Measurements from ENCODE around the gene MCUR1.

The MCUR1 gene

DNA sequence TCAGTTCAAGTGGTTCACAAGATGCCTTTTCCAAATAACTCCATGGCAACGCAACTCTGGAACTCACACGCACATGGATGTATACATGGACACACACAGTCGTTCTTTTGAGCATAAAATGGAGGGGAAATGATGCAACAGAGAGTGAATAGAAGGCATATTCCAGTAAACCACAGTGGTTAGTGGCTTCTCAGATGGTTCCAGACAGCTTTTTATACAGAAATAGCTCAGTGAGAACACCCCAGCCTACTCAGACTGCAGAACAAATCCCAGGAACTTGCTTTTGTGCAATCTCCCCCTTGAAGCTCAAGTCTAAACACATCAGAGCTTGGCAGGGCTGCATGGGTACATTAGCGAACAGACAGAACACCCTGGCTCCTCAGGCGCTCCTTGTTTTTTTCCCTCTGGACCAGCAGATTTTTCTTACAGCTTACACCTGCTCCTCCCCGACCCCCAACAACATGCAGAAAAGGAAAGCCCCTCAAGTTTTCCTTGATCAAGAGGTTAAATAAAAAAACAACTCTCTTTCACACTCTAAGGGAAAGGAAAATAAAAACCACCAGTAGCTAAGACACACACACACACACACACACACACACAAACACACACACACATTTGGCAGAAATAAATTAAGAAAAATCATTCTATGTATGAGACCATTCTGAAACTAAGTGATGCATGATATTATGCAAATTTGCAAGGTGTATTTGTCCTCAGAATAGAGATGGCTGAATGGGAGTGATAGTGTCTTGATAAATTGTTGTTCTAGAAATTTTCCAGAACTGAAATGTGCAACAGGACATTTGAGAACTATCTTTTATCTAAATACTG, 51.5 kb downstream of the MCUR1 start:
- TF ChIP-seq, protein P1, sequence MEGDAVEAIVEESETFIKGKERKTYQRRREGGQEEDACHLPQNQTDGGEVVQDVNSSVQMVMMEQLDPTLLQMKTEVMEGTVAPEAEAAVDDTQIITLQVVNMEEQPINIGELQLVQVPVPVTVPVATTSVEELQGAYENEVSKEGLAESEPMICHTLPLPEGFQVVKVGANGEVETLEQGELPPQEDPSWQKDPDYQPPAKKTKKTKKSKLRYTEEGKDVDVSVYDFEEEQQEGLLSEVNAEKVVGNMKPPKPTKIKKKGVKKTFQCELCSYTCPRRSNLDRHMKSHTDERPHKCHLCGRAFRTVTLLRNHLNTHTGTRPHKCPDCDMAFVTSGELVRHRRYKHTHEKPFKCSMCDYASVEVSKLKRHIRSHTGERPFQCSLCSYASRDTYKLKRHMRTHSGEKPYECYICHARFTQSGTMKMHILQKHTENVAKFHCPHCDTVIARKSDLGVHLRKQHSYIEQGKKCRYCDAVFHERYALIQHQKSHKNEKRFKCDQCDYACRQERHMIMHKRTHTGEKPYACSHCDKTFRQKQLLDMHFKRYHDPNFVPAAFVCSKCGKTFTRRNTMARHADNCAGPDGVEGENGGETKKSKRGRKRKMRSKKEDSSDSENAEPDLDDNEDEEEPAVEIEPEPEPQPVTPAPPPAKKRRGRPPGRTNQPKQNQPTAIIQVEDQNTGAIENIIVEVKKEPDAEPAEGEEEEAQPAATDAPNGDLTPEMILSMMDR (IDR thresholded peaks at IDR 0.05; ENCODE audit: unreplicated experiment in 3 of 3) = no peak
- Mint-ChIP-seq H3K27me3 (ENCODE audit: low read depth) (peaks cover 4% of the 10 kb centered on the region), H3K9me3 (no peaks in the 10 kb centered on the region), H3K4me3 (no peak overlapping the region), H3K4me1 (peaks cover 32% of the 10 kb centered on the region), H3K36me3 (ENCODE audit: low read depth) (no peaks in the 10 kb centered on the region), H3K27ac (peak overlapping the region in 1 of 3 experiments; percentile 35)

DNA sequence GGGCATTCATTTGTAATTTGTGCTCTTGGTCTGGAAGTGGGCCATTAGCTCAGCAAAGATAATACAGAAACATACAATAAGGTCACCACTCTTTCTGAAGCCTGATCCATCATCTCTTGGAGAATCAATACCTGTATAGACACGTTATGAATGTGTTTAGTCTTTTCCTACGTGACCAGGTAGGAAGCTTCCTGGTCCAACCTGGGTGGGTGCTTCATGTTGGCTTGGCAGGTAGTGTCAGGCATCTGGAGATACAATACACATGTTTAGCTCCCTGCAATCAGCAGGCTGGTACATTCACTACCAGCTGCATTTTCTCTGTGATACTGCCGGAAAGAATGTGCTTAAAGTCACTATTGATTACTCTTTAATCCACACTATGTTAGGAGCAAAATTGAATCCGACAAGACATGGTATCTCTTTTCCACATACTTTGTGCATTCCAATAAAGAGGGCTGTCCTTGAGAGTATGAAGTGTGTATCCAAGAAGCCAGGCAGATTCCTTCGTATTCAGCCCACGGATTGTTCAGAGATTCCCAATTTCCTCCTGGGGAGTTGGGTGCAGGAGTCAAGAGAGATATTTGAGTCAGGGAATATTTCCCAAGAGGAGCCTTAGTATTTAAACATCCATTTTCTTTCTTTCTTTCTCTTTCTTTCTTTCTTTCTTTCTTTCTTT, 52.9 kb downstream of the MCUR1 start:
- Mint-ChIP-seq H3K9me3 (no peaks in the 10 kb centered on the region), H3K27ac (no peak overlapping the region), H3K36me3 (ENCODE audit: low read depth) (no peaks in the 10 kb centered on the region), H3K4me1 (peaks cover 22% of the 10 kb centered on the region), H3K4me3 (no peak overlapping the region), H3K27me3 (ENCODE audit: low read depth) (no peaks in the 10 kb centered on the region)
- TF ChIP-seq, protein P1 (IDR thresholded peaks at IDR 0.05; ENCODE audit: unreplicated experiment in 3 of 3) = no peak

DNA sequence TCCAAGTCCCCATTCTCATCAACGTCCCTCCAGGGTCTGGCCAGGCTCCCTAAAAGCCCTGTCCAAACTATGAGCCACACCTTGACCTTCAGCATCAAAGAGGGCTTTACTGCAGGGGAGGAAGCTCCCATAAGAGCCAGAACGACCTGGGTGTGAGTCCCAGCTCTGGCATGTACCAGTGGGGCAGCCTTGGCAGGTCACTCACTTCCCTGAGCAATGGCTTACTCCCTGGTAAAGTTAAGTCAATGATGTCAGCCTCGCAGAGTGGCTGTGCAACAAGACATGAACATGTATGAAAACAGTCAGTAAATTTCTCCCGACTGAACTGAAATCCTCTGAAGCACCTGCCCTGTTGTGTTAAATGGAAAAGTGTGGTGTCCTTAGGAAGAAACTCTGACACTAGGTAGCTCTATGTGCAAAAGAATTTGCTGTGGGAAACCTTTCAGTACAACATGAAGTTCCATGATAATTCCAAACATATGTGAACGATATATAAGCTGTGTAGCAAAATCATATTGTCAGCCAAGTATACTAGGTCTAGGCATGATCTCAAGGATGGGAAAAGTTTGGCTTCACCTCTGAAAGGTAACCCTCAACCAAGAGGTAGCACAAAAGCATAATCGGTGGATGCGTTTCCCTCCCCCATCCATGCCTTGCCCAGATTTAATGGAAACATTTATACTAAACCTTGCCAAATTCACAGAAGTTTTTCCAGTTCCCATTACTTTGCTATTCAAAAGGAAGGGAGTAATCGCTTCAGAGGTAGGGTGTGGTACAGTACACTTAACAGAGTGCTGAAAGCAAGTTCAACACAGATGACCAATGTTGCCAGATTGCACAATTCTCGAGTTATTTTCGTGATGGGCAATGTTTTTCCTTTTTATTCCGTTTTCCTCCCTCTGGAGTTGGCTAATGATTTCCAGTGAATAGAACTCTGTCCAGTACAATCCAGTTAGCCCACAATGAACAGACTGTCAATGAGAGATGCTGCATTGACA, 53.8 kb downstream of the MCUR1 start:
- no peaks in the 10 kb centered on the region for H3K27me3 Mint-ChIP-seq (ENCODE audit: low read depth)
- TF ChIP-seq, protein P1 (IDR thresholded peaks at IDR 0.05; ENCODE audit: unreplicated experiment in 3 of 3) = no peak
- H3K4me1 Mint-ChIP-seq = peaks cover 14% of the 10 kb centered on the region
- H3K27ac Mint-ChIP-seq = peak overlapping the region in 1 of 3 experiments; percentile 49
- H3K4me3 Mint-ChIP-seq = no peak overlapping the region
- H3K9me3 Mint-ChIP-seq = no peaks in the 10 kb centered on the region
- H3K36me3 Mint-ChIP-seq (ENCODE audit: low read depth) = no peaks in the 10 kb centered on the region

DNA sequence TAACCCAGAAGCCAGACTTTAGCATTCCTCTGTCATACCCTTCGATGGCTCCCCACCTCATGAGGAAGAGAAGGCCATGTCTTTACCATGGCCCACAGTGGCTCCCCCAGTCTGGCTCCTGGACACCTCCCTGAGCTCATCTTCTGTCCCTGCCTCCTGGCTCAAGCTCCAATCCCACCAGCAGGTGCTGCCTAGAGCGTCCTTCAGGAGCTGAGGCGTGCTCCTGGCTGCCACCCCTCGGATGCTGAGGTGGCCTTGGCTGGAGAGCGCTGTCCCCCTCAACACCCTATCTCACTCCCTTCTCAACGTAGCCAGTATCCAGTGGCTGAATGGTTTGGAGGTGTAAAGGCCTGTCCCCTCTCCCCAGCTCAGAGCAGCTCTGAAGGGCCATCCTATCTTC, 55.3 kb downstream of the MCUR1 start:
- Mint-ChIP-seq H3K9me3 (no peaks in the 10 kb centered on the region), H3K4me1 (peaks cover 13% of the 10 kb centered on the region), H3K4me3 (no peak overlapping the region), H3K36me3 (ENCODE audit: low read depth) (no peaks in the 10 kb centered on the region), H3K27ac (no peak overlapping the region), H3K27me3 (ENCODE audit: low read depth) (no peaks in the 10 kb centered on the region)
- TF ChIP-seq, protein P1 (IDR thresholded peaks at IDR 0.05; ENCODE audit: unreplicated experiment in 3 of 3) = no peak

DNA sequence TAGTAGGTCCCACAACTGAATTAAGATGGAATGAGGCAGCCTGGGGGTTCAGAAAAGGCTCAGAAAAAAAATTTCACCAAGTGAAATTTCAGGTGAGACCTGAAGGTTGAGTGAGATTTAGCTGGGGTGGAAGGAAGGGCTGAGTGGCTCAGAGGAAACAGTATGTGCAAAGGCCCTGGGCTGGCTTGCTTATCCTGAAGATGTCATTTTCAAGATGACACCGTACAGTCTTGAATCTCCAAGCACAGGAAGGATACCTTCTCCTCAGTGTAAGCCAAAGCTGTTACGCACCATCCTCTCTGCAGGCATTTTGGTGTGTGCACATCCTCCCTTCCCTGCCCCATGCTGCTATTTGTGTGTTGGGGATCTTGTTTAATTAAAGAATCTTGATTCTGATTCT, 59.7 kb downstream of the MCUR1 start:
- no peak overlapping the region for H3K4me3 Mint-ChIP-seq
- H3K27me3 Mint-ChIP-seq (ENCODE audit: low read depth) = no peaks in the 10 kb centered on the region
- TF ChIP-seq, protein P1 (IDR thresholded peaks at IDR 0.05; ENCODE audit: unreplicated experiment in 3 of 3) = no peak
- no peaks in the 10 kb centered on the region for H3K9me3 Mint-ChIP-seq
- no peaks in the 10 kb centered on the region for H3K4me1 Mint-ChIP-seq
- no peak overlapping the region for H3K27ac Mint-ChIP-seq
- no peaks in the 10 kb centered on the region for H3K36me3 Mint-ChIP-seq (ENCODE audit: low read depth)
